ENCODE data around the gene NPAS3. TPM values are rescaled to one million over a fixed set of nuclear protein-coding genes. Genes with fewer than 3 reads are reported as not detected.

Gene NPAS3
- total RNA-seq, 1 donor from 2014 or later = 2.4 TPM

GRCh38 chr14:33796356-33796755 lies 857.7 kb downstream of the NPAS3 start:
- H3K36me3 Mint-ChIP-seq (ENCODE audit: unreplicated experiment) = no peaks in the 10 kb centered on the region
- H3K27ac Mint-ChIP-seq (ENCODE audit: unreplicated experiment) = no peak overlapping the region
- H3K9me3 Mint-ChIP-seq (ENCODE audit: unreplicated experiment) = no peaks in the 10 kb centered on the region
- H3K4me1 Mint-ChIP-seq (ENCODE audit: unreplicated experiment) = peaks cover 12% of the 10 kb centered on the region
- peaks cover 8% of the 10 kb centered on the region for H3K27me3 Mint-ChIP-seq (ENCODE audit: unreplicated experiment)
- TF ChIP-seq CTCF (IDR thresholded peaks at IDR 0.05) = no peak
- DNase-seq (ENCODE audit: extremely low spot score, unreplicated experiment) = no peak
- H3K4me3 Mint-ChIP-seq (ENCODE audit: unreplicated experiment) = no peak overlapping the region

- Mint-ChIP-seq H3K4me1 (ENCODE audit: unreplicated experiment) (no peaks in the 10 kb centered on the region), H3K27ac (ENCODE audit: unreplicated experiment) (no peak overlapping the region), H3K4me3 (ENCODE audit: unreplicated experiment) (no peak overlapping the region), H3K36me3 (ENCODE audit: unreplicated experiment) (no peaks in the 10 kb centered on the region), H3K9me3 (ENCODE audit: unreplicated experiment) (no peaks in the 10 kb centered on the region), H3K27me3 (ENCODE audit: unreplicated experiment) (peaks cover 6% of the 10 kb centered on the region)
- DNase-seq (ENCODE audit: extremely low spot score, unreplicated experiment) = no peak
- TF ChIP-seq CTCF (IDR thresholded peaks at IDR 0.05) = no peak
Measured at GRCh38 chr14:33799705-33800570, 861.3 kb downstream of the NPAS3 start.

- Mint-ChIP-seq H3K27me3 (ENCODE audit: unreplicated experiment) (peaks cover 8% of the 10 kb centered on the region), H3K4me3 (ENCODE audit: unreplicated experiment) (no peak overlapping the region), H3K4me1 (ENCODE audit: unreplicated experiment) (no peaks in the 10 kb centered on the region), H3K36me3 (ENCODE audit: unreplicated experiment) (no peaks in the 10 kb centered on the region), H3K27ac (ENCODE audit: unreplicated experiment) (no peak overlapping the region), H3K9me3 (ENCODE audit: unreplicated experiment) (no peaks in the 10 kb centered on the region)
- DNase-seq (ENCODE audit: extremely low spot score, unreplicated experiment) = no peak
- TF ChIP-seq CTCF (IDR thresholded peaks at IDR 0.05) = no peak
Measured at GRCh38 chr14:33800735-33801163, 862.1 kb downstream of the NPAS3 start.

GRCh38 chr14:33802737-33803136 lies 864.1 kb downstream of the NPAS3 start:
- no peaks in the 10 kb centered on the region for H3K4me1 Mint-ChIP-seq (ENCODE audit: unreplicated experiment)
- H3K36me3 Mint-ChIP-seq (ENCODE audit: unreplicated experiment) = no peaks in the 10 kb centered on the region
- no peak for DNase-seq (ENCODE audit: extremely low spot score, unreplicated experiment)
- no peaks in the 10 kb centered on the region for H3K9me3 Mint-ChIP-seq (ENCODE audit: unreplicated experiment)
- peaks cover 9% of the 10 kb centered on the region for H3K27me3 Mint-ChIP-seq (ENCODE audit: unreplicated experiment)
- H3K4me3 Mint-ChIP-seq (ENCODE audit: unreplicated experiment) = no peak overlapping the region
- no peak overlapping the region for H3K27ac Mint-ChIP-seq (ENCODE audit: unreplicated experiment)
- no peak for TF ChIP-seq CTCF (IDR thresholded peaks at IDR 0.05)

GRCh38 chr14:33805593-33805992 lies 866.9 kb downstream of the NPAS3 start:
- no peaks in the 10 kb centered on the region for H3K36me3 Mint-ChIP-seq (ENCODE audit: unreplicated experiment)
- H3K4me1 Mint-ChIP-seq (ENCODE audit: unreplicated experiment) = no peaks in the 10 kb centered on the region
- peaks cover 14% of the 10 kb centered on the region for H3K27me3 Mint-ChIP-seq (ENCODE audit: unreplicated experiment)
- no peak for DNase-seq (ENCODE audit: extremely low spot score, unreplicated experiment)
- no peak for TF ChIP-seq CTCF (IDR thresholded peaks at IDR 0.05)
- no peak overlapping the region for H3K4me3 Mint-ChIP-seq (ENCODE audit: unreplicated experiment)
- no peaks in the 10 kb centered on the region for H3K9me3 Mint-ChIP-seq (ENCODE audit: unreplicated experiment)
- no peak overlapping the region for H3K27ac Mint-ChIP-seq (ENCODE audit: unreplicated experiment)
